Transverse colon (tissue), 3 donors: ENCODE data around the gene TOP1.

ENCODE experiments used
- POLR2A ChIP-seq: fragments of 450-650 bp; IDR thresholded peaks from one replicate; pipeline ENCODE4 v1.6.1; 2016; ENCODE audit warnings: antibody characterized with exemption, mild to moderate bottlenecking, moderate library complexity
- TF ChIP-seq, protein P1 (sequence below), 5 experiments: fragments of 200-600 bp in 3 of 5; fragments of 450-650 bp in 2 of 5; sonication (generic) in 3 of 5; IDR thresholded peaks; 1 replicate in 2 of 5; 2 replicates in 3 of 5; pipeline ENCODE4 v1.5.1; 2016 to 2017; ENCODE audit warnings: antibody characterized with exemption in 5 of 5, inconsistent platforms in 3 of 5, mild to moderate bottlenecking in 2 of 5, moderate library complexity in 1 of 5

DNA sequence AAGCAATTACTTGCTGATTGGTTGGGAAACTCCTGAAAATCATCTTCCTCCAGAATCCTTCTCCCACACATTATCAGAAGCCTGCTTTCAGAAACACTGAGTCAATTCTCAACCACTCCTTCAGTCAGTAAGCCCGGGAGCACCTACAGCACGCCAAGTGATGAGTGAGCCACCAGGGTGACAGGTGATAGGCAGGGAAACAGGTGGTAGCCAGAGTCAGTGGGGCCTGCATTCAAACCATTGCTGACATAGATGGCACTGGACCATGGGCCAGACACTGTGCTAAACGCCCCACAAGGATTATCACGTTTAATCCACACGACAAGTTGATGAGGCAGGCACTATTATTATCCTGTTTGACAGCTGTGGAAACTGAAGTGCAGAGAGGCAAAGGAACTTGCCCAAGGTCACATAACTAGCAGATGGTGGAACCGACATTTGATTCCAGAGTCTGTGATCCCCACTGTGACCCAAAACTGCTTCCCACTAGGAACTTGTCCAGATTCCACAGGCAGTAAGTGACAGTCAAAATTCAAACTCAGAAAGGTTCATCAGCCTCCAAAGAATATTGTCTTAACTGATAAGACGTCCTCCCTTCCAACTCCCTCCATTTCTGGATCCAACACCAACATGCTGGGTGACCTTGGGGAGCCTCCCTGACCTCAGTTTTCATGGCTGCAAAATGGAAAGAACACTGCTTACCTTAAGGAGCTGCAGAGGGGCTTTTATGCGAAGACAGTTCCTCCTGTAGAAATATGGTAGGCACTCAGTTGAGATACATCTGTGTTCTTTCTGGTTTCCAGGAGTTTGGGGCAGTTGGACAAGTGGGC lies 23.9 kb upstream of the TOP1 start:
- TF ChIP-seq POLR2A = no peak
- TF ChIP-seq, protein P1, sequence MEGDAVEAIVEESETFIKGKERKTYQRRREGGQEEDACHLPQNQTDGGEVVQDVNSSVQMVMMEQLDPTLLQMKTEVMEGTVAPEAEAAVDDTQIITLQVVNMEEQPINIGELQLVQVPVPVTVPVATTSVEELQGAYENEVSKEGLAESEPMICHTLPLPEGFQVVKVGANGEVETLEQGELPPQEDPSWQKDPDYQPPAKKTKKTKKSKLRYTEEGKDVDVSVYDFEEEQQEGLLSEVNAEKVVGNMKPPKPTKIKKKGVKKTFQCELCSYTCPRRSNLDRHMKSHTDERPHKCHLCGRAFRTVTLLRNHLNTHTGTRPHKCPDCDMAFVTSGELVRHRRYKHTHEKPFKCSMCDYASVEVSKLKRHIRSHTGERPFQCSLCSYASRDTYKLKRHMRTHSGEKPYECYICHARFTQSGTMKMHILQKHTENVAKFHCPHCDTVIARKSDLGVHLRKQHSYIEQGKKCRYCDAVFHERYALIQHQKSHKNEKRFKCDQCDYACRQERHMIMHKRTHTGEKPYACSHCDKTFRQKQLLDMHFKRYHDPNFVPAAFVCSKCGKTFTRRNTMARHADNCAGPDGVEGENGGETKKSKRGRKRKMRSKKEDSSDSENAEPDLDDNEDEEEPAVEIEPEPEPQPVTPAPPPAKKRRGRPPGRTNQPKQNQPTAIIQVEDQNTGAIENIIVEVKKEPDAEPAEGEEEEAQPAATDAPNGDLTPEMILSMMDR (IDR thresholded peaks at IDR 0.05) = no peak
